Right renal pelvis (tissue), 4 donors: ENCODE results near the gene OR13J1. TPM values are rescaled to one million over a fixed set of nuclear protein-coding genes. Genes with fewer than 3 reads are reported as not detected.

ENCODE experiments used
- DNase-seq, 4 donors: peaks; one replicate each; pipeline ENCODE4 v3.0.0-alpha.2; 2013; ENCODE audit warnings: low read depth in 4 of 4, low spot score in 3 of 4, missing footprints in 1 of 4
- polyA plus RNA-seq, 4 donors: library from polyadenylated mRNA; unstranded; fragments of 120-200 nt; gene quantifications; one replicate each; pipeline ENCODE4 v1.2.1, GENCODE V29; 2013; ENCODE audit not compliant: insufficient read length in 4 of 4

Gene OR13J1
- polyA plus RNA-seq, 4 donors, result 0.04 TPM; not detected in 3

DNA sequence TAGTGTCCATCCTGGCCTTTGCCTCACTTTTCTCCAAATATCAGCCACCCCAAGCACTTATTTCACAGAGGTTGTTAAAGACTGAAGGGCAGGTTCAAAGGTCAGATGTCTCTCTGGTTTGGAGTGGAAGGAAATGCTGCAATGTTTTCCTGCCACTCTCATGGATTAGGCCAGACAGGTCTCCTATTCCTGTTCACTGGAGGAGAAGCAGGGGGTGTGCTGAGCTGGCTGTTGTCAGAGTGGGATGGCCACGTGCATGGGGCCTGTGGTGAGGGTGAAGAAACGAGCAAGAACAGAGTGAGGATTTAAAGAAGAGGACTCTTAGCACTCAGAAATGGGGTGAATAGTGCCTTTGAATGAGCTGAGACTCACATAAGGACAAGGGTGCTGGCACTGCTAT is 34.4 kb downstream of the OR13J1 start:
- no peak for DNase-seq

DNA sequence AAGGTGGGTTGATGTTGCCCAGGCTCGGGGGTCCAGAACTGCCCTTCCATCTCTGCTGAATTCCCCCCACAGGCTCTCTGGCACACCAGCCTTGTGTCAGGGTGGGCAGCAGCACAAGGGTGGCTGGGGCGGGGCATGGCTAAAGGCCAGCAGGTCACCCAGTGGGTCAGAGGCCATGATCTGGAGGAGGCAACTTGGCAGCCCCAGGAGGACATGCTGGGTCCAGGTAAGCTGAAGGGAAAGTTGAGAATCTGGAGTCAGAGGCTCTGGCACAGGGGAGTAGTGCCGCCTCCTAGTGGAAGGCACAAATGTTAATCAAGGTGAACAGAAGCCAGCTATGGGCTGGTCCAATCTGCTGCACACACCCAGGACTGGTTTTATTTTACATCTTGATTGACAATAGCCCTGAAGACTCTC is 35.0 kb downstream of the OR13J1 start:
- no peak for DNase-seq

DNA sequence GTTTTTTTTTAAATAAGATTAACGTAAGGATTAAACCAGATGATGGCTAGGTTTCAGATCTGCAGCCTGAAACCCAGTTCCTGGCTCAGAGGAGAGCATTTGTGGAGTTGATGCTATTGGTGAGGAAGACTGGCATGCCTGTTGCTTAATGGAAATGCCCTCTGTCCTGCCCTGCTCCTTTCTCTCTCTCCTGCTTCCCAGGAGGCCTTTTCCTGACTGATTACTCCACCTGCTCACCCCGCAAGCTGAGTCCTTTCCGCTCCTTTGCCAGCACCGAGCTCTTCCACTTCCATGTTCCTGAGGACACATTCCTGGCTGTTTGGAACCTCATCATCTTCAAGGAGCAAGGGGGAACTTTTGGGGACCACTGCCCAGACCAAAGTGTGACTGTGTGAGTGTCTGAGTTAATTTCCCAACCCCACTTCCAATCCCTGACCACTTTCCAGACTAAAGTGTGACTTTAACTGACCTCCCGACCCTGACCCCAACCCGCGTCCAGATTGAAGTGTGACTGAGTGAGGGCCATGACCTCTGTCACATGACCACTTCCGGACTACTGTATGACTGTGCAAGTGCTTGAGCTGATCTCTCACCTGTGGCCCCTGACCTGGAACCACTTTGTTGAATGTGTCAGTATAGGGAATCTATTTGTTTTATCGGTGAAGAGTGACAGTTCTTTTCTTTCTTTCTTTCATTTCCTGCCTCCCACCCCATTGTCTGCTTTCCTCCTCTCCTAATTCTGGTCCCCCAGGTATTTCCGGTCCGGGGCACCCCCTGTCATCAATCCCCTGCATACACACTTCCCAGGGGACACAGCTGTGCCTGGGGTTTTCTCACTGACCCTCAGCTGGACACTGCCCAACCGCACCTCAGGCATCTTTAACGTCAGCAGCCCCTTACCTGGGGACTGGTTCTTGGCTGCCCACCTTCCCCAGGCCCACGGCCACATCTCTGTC is 35.7 kb downstream of the OR13J1 start:
- no peak for DNase-seq

DNA sequence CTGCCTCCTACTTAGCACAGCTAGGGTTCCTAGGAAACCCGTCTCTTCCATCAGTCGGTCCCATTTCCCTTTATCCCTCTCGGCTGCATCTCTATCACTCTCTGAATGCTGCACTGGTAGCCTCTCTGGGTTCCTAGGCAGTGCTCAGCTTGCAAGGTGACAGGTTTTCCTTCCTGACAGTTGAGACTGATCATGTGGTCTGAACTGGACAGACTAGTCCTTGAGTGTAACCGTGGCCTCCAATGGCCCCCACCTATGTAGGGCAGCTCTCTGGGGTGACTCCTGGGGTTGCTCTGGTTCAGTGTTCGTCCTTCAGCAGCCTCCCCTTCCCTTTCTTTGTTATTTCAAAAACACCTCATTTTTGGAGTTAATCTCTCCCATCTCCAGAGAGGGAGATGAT is 37.4 kb downstream of the OR13J1 start:
- no peak for DNase-seq

DNA sequence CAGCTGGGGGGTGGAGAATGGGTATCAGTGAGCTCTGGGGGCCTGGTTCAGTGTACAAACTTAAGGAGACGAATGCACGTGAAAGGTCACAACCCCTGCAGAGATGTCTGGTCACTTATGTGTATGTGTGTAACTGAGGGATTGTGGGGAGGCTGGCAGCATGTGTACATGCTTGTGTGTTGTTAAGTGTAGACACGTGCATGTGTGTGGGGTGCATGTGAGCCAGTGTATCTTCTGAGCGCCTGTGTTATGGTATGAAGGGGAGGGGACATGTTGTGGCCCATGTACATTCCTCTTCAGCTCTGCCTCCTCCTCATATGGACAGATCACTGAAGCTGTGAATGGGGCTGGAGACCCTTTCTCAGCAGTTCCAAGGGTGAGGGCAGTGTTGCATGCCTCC is 39.2 kb downstream of the OR13J1 start:
- no peak for DNase-seq

DNA sequence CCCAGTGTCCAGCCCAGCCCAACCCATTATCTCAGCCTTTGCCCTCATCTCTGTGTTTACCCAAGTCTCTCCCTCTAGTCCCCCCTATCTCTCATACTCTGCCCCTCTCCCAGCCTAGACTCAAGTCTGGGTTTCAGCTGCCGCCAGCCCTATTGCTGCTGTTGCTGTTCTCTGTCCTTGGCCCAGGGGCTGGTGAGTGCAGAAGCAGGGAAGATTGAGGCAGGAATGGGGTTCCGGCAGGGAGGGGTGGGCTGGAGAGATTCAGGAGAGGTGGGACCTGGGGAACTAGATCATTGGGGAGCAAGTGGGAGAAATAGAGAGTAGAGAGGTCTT is 40.5 kb downstream of the OR13J1 start:
- no peak for DNase-seq

DNA sequence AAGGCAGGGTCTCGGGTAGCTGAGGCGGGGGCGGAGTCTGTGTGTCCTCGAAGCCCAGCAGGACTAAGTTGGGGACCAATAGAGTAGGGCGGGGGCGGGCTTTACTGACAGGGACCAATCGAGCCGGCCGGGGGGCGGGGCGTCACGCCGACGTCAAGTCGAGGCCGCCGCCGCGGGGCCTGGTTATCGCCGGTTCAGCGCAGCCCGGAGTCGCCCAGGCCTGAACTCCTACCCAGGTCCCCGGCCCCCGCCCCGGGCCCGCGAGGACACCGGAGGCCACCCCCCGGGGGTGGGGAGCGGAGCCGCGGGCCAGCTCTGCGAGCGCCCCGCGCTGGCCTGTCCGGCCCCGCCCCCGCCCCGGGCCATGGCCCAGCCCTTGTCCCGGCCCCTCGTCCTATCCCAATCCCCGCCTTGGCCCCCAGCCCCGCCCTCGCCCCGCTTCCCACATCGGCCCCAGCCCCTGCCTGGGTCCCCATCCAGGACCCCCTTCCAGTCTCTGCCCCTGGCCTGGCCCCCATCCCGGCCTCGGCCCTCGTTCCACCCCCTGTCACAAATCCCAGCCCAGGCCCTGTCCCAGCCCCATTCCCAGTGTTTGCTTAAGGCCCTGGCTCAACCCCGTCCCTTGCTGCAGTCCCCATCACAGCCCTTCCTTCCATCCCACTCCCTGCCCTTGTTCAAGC is 41.0 kb downstream of the OR13J1 start, which contains the start of gene TMEM8B:
TSS of gene TMEM8B (plus strand) at position 145 of the 680 bp plus-strand sequence. CDS start at position 365, 220 bp downstream.
- DNase-seq, result peak; percentile 87 to 93 (median 92)

DNA sequence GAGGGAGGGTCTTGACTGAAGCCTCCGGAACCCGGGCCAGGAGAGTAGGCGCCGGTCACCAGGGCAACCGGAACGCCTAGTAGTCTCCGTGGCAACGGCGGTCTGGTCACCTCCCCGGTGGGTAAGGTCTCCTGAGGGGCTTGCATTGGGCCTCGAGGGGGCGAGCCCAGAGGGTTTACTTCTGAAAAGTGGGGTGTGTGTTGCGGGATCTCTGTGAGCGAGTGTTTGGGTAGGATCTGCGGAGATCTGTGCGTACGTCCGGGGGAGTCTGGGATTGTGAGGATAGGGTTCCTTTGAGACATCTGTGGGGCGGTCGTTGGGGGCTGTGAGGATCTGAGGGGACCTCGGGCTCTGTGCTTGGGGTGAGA is 41.5 kb downstream of the OR13J1 start, which contains the start of gene FAM221B:
TSS of gene FAM221B (minus strand) at position 17 of the 368 bp plus-strand sequence. CDS start 2,571 bp downstream, outside the sequence.
- DNase-seq, result no peak

DNA sequence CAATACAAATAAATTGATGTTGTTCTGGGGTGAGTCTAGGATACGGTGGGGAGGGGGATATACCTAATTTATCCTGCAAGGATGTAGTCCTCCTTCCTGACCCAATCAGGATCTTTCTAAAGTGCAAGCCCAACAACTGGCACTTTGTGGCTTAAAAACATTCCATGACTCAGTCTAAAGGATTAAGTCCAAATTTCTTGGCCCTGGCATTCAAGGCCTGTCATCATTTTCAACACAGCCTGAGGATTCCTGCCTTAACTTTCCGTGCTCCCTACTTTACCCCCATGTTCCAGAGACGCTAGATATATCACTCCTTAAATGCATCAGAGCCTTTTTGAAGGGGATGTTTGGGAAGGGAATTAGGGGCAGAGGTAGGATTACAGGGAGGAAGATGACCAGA is 42.7 kb downstream of the OR13J1 start:
- no peak for DNase-seq

DNA sequence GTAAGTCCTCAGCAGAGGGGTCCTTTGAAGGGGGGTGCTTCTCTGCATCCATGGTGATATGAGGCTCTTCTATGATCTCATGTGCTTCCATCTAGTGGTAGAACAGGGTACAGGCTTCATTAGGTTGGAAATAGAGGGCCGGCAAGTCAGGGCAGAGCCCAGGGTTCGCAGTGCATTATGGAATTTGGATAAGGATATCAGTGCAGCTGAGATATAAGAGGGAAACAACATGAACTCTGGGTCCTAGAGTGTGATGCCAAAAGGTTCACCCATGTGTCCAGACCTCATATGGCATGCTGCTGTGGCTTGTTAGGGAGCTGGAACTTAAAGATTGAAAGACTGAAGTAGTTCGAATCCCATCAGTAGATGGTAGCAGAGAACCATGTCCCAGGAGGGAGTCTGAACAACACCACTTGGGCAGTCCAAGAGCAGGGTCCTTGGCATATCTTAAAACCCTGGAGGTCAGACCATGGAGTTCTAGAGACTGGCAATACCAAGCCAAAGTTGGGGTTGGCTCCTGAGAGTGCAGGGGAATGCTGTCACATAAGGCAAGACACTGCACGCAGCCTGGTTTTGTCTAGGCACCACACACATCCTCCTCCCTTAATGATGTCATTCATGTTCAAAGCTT is 44.0 kb downstream of the OR13J1 start:
- DNase-seq, result peak in 1 of 4 donors; percentile 43

DNA sequence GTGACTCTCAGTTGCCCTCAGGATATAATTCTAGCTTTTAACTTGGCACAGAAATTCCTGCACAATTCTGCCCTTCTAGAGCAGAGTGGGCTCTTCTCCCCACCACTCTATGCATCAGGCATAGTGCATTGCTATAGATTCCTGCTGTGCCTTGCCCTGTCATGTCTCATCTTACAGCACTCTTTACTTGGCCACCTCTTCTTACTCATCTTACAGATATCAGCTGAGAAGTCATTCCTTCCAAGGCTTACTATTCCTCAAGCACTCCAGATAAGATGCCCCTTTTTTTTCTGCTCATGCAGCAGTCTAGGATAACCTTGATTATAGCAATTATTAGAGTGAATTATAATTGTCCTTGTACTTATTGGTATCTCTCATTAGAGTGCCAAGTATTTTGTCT is 47.3 kb downstream of the OR13J1 start:
- no peak for DNase-seq

DNA sequence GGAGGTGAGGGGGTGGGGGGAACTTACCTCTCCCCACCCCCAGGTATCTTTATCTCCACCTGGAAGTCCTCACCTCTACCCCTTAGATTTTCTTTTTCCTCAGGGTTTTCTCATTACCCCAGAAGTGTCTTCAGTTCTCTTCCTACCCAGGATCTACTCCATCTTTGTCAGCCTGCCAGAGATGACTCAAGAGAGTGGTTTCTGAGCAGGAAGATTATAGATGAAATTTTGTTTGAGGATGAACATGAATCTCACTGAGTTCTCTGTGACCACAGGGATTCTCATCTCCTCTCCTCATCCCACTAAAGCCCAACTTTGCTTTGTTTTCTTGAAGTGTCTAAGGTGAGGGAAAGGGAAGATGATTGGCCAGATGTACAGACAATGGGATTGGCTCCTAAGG is 50.1 kb downstream of the OR13J1 start:
- no peak for DNase-seq

Other genes with a start within 250 kb of the OR13J1 start
- gene SIT1, start 219.5 kb downstream of the OR13J1 start, polyA plus RNA-seq, result under 1 TPM; 0.28 to 0.43 (median 0.35) TPM
- not detected for gene RMRP, start 212.4 kb downstream of the OR13J1 start, polyA plus RNA-seq
- gene CCDC107, start 212.1 kb downstream of the OR13J1 start, polyA plus RNA-seq, result 10 to 100 TPM; 13.9 to 21.9 (median 17.4) TPM
- 1 to 10 TPM; 8.8 to 9.9 (median 9.2) TPM for gene ARHGEF39, start 205.2 kb downstream of the OR13J1 start, polyA plus RNA-seq
- under 1 TPM in 3 of 4 donors, not detected in 1; 0.20 to 0.61 (median 0.60) TPM for gene CA9, start 196.5 kb downstream of the OR13J1 start, polyA plus RNA-seq
- 100 to 1,000 TPM; 128 to 170 (median 161) TPM for gene TPM2, start 180.5 kb downstream of the OR13J1 start, polyA plus RNA-seq
- gene TLN1, start 138.2 kb downstream of the OR13J1 start, polyA plus RNA-seq, result 100 to 1,000 TPM; 125 to 176 (median 153) TPM
- gene CREB3, start 137.7 kb downstream of the OR13J1 start, polyA plus RNA-seq, result 10 to 100 TPM; 38.2 to 47.9 (median 40.8) TPM
- 100 to 1,000 TPM in 2 of 4 donors, 10 to 100 TPM in 2; 97.9 to 118 (median 103) TPM for gene GBA2, start 121.2 kb downstream of the OR13J1 start, polyA plus RNA-seq
- gene RGP1, start 121.1 kb downstream of the OR13J1 start, polyA plus RNA-seq, result 10 to 100 TPM; 28.2 to 30.4 (median 28.7) TPM
- 1 to 10 TPM in 1 of 4 donors, not detected in 3; 2.2 TPM for gene MSMP, start 116.1 kb downstream of the OR13J1 start, polyA plus RNA-seq
- gene NPR2, start 78.8 kb downstream of the OR13J1 start, polyA plus RNA-seq, result 10 to 100 TPM; 24.4 to 28.1 (median 26.0) TPM
- 1 to 10 TPM; 4.7 to 6.7 (median 5.4) TPM for gene SPAG8, start 58.1 kb downstream of the OR13J1 start, polyA plus RNA-seq
- gene HINT2, start 55.4 kb downstream of the OR13J1 start, polyA plus RNA-seq, result 10 to 100 TPM; 53.7 to 66.4 (median 60.5) TPM
- under 1 TPM in 3 of 4 donors, not detected in 1; 0.10 to 0.16 (median 0.13) TPM for gene FAM221B, start 41.7 kb downstream of the OR13J1 start, polyA plus RNA-seq
- 10 to 100 TPM; 26.0 to 31.8 (median 30.0) TPM for gene TMEM8B, start 41.2 kb downstream of the OR13J1 start, polyA plus RNA-seq
- under 1 TPM in 3 of 4 donors, not detected in 1; 0.35 to 0.60 (median 0.43) TPM for gene HRCT1, start 35.8 kb upstream of the OR13J1 start, polyA plus RNA-seq
- 1 to 10 TPM; 1.3 to 1.6 (median 1.6) TPM for gene SPAAR, start 39.1 kb upstream of the OR13J1 start, polyA plus RNA-seq
- gene OR2S2, start 87.8 kb upstream of the OR13J1 start, polyA plus RNA-seq, result not detected
- 10 to 100 TPM; 28.3 to 34.0 (median 32.5) TPM for gene RECK, start 166.5 kb upstream of the OR13J1 start, polyA plus RNA-seq